Measurements from ENCODE around the gene AFF1. TPM values are rescaled to one million over a fixed set of nuclear protein-coding genes. Genes with fewer than 3 reads are reported as not detected.

The AFF1 gene
- total RNA-seq, 1 donor from 2014 or later = 122 TPM

Other genes with a start within 250 kb of the AFF1 start
- 5.2 TPM for gene SLC10A6, start 85.6 kb upstream of the AFF1 start, total RNA-seq
- gene C4orf36, start 42.6 kb upstream of the AFF1 start, total RNA-seq = 1.2 TPM

All from mesenteric fat pad (tissue), 1 donor.